Keratinocyte (primary cell): Measurements from ENCODE around the gene CCDC70.

Experiments used
- CTCF ChIP-seq, 3 experiments: IDR thresholded peaks in 1 of 3; conservative IDR thresholded peaks in 1 of 3; optimal IDR thresholded peaks in 1 of 3; 2 replicates in 2 of 3; 3 replicates in 1 of 3; pipeline versions ENCODE3 to v1.5.1; 2011; ENCODE audit warnings: low read length in 3 of 3, mild to moderate bottlenecking in 3 of 3, moderate library complexity in 2 of 3, control low read depth in 1 of 3, inconsistent platforms in 1 of 3; ENCODE audit not compliant: insufficient read depth in 2 of 3; ENCODE audit errors: extremely low read depth in 1 of 3
- EZH2 ChIP-seq: IDR thresholded peaks from one replicate; pipeline ENCODE4 v1.6.1; 2012; ENCODE audit warnings: inconsistent platforms, mild to moderate bottlenecking, low read length, moderate library complexity

GRCh38 chr13:51913421-51914136 is 51.8 kb downstream of the CCDC70 start:
- TF ChIP-seq CTCF (optimal IDR thresholded peaks at IDR 0.05 in 1 of 3, IDR thresholded peaks at IDR 0.05 in 1 of 3, conservative IDR thresholded peaks at IDR 0.05 in 1 of 3; ENCODE audit: extremely low read depth in 1 of 3, insufficient read depth in 2 of 3, low read length in 3 of 3) (no peak), EZH2 (no peak)
